NCI-H146 treated with DMSO at 0.1 percent for 48 hours (cell line): Measurements from ENCODE around the gene EVI2B.
"Not testable (repeated sequence)": the region's sequence is repeated elsewhere in the genome, so short reads cannot be mapped to it uniquely, and the experiment has no call there.

Source experiments
- DNase-seq: peaks from one replicate; lab custom pipeline; 2025; ENCODE audit not compliant: unreplicated experiment; lab: John Stamatoyannopoulos, UW

The EVI2B gene, protein sequence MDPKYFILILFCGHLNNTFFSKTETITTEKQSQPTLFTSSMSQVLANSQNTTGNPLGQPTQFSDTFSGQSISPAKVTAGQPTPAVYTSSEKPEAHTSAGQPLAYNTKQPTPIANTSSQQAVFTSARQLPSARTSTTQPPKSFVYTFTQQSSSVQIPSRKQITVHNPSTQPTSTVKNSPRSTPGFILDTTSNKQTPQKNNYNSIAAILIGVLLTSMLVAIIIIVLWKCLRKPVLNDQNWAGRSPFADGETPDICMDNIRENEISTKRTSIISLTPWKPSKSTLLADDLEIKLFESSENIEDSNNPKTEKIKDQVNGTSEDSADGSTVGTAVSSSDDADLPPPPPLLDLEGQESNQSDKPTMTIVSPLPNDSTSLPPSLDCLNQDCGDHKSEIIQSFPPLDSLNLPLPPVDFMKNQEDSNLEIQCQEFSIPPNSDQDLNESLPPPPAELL

GRCh38 chr17:31313982-31314781 lies at the start of gene EVI2B:
Gene EVI2B, minus strand, starts transcription at chr17:31314054. Its CDS starts 8,445 bp downstream, at chr17:31305609.
- no peak for DNase-seq

- no peak for DNase-seq
Measured at GRCh38 chr17:31357839-31358394, 44.1 kb upstream of the EVI2B start.

DNA sequence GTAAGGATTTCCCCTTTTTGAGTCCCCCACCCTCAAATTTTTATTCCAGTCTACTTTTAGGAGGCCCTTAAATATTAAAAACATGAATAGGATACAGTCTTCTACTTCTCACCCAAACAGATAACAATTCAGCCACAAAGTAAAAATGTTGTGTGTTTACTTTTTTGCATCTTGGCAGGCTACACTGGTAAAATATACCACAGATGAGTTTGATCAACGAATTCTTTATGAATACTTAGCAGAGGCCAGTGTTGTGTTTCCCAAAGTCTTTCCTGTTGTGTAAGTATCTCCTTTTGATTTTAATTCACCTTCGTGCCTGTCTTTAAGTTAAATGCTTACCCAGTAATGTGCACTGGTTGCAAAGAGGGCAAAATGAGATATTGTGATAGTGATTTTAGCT lies 43.2 kb upstream of the EVI2B start:
- DNase-seq = no peak

GRCh38 chr17:31355935-31356334 lies 42.1 kb upstream of the EVI2B start:
- DNase-seq = no peak

GRCh38 chr17:31349454-31349853 lies 35.6 kb upstream of the EVI2B start:
- no peak for DNase-seq

- not testable (repeated sequence) for DNase-seq
Measured at GRCh38 chr17:31345191-31345747, 31.4 kb upstream of the EVI2B start.

DNA sequence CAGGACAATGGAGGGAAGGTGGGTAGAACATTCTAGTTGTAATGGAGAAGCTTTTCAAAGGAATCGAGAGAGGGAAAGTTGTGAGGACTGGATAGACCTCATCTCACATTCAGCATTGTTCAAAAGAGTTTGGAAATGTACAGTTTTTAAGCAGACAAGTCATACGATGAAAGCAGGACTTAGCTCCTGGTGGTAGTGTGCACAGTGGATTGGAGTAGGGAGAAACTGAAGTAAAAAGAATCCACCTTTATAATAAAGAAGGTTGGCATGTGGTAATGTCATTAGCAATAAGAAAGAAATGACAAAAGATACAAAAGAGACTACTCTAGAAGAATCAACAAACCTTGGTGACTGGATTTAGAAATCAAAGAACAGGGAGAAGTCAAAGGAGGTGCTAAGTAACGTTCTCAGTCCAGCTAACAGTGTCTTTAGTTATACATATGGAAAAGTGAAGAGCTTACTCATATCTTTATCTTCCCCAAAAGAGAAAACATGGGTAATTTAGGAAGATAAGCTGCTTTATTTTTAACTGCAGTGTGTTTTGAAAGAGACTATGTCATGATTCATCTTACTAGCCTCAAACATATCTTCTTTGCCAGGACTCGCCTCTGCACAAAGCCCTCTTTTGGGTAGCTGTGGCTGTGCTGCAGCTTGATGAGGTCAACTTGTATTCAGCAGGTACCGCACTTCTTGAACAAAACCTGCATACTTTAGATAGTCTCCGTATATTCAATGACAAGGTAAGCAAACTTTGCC lies 26.2 kb upstream of the EVI2B start:
- DNase-seq = no peak

- DNase-seq = no peak
Measured at GRCh38 chr17:31329221-31329620, 15.4 kb upstream of the EVI2B start.

DNA sequence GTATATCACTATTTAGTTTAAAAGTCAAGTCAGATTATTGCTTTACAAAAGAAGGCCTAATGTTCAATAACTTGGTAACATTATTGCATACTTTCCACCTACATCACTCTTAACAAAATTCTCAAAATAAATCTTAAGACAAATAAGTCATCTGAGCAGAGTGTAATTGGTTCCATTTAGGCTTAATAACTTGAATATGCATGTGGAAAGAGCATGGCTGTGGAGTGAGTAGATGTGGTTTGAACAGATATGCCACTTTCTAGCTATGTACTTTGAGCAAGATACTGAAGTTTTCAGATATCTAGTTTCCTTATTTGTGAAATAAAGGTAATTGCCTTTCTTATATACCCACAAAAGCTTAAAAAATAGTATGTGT lies 14.3 kb upstream of the EVI2B start:
- no peak for DNase-seq

GRCh38 chr17:31327534-31328159 lies 13.8 kb upstream of the EVI2B start:
- DNase-seq = no peak

DNA sequence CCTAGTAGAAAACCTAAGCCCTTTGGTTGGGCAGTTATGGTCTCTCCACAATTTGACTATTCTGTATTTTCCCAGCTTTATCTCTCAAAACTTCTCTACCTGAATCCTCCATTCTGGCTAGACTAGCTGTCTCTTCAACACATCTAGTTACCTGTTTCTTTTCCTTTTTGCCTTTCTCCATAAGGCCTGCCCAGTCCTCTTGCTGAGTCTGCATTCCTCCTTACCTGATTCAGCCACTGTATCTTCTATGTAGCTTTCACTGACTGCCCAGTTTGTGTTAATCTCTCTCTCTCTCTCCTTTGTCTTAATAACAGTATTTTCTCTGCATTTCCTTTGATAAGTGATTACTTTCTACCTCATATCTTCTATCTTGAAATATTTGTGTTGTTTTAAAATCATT lies 9.7 kb upstream of the EVI2B start:
- DNase-seq = no peak

DNA sequence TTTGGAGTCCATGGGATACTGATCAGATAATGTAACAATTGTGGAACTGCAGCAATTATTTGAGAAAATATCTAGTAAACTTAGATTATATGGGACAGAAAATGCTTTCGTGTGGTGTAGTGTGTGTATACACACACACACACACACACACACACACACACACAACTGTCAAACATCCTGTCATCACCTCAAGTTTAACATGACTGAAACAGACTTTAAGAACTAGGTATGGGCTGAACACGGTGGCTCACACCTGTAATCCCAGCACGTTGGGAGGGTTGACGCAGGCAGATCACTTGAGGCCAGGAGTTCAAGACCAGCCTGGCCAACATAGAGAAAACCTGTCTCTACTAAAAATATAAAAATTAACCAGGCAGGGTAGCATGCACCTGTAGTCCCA lies 8.1 kb upstream of the EVI2B start:
- DNase-seq = no peak

DNA sequence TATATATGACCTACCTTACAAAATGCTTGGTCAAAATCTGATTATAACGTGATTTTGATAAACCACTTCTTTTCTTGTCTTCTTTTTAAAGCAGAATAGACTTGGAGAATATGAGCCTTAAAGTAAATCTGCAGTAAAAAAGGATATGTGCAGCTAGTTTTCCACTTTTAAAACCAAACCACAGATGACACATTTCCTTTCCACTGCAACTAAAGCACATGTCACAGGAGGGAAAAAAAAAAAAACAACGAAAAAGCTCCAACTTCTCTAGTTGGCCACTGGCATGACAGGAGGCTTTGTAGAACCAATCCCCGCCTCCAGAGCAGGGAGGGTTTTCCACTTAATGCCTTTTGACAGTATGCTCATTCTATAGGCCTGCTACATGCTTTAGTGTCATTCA lies 7.6 kb upstream of the EVI2B start, which contains the start of gene EVI2A:
TSS of gene EVI2A (minus strand) at position 142 of the 400 bp plus-strand sequence. CDS start 2,609 bp downstream, outside the sequence.
- no peak for DNase-seq

- DNase-seq = no peak
Measured at GRCh38 chr17:31320791-31321190, 6.9 kb upstream of the EVI2B start.

- DNase-seq = no peak
Measured at GRCh38 chr17:31320241-31320640, 6.4 kb upstream of the EVI2B start.

GRCh38 chr17:31318851-31319661 lies 5.2 kb upstream of the EVI2B start:
- no peak for DNase-seq

GRCh38 chr17:31318298-31318801 lies 4.5 kb upstream of the EVI2B start:
- no peak for DNase-seq

DNA sequence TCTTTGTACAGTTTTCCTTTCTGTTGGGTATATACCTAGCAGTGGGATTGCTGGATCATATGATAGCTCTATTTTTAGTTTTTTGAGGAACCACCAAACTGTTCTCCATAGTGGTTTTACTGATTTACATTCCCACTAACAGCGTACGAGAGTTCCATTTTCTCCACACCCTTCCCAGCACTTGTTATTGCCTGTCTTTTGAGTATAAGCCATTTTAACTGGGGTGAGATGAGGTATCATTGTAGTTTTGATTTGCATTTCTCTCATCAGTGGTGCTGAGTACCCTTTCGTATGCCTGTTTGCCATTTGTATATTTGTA lies 887 bp upstream of the EVI2B start:
- DNase-seq = no peak

DNA sequence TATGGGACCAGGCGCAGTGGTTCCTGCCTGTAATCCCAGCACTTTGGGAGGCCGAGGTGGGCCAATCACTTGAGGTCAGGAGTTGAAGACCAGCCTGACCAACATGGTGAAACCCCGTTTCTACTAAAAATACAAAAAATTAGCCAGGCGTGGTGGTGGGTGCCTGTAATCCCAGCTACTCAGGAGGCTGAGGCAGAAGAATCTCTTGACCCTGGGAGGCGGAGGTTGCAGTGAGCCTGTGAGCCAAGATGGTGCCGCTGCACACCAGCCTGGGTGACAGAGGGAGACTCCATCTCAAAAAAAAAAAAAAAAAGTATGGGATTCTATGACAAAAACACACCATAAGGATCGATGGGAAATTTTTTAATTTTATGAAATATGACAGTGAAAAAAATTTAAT lies 1.6 kb downstream of the EVI2B start:
- not testable (repeated sequence) for DNase-seq
